GM23248 (cell line): ENCODE measurements around the gene ANKRD11.

Experiments used
- EZH2 ChIP-seq: fragments of 200-600 bp; sonication (generic); IDR thresholded peaks from 2 replicates; pipeline ENCODE4 v1.6.1; 2018; ENCODE audit warnings: antibody characterized with exemption, mild to moderate bottlenecking; ENCODE audit not compliant: insufficient read depth, poor library complexity, severe bottlenecking
- EZH2phosphoT487 ChIP-seq: fragments of 200-600 bp; sonication (generic); IDR thresholded peaks from 2 replicates; pipeline ENCODE4 v1.6.1; 2018; ENCODE audit warnings: antibody characterized with exemption, moderate library complexity, mild to moderate bottlenecking, low read depth; ENCODE audit not compliant: insufficient read depth

GRCh38 chr16:89384282-89384681, 106.1 kb downstream of the ANKRD11 start:
- TF ChIP-seq EZH2, result no peak
- no peak for TF ChIP-seq EZH2phosphoT487
